ENCODE measurements around the gene FXN. TPM values are rescaled to one million over a fixed set of nuclear protein-coding genes. Genes with fewer than 3 reads are reported as not detected.

FXN gene
- total and polyA plus RNA-seq, 3 experiments from 2014 or later: 30.0 to 56.1 (median 31.1) TPM

DNA sequence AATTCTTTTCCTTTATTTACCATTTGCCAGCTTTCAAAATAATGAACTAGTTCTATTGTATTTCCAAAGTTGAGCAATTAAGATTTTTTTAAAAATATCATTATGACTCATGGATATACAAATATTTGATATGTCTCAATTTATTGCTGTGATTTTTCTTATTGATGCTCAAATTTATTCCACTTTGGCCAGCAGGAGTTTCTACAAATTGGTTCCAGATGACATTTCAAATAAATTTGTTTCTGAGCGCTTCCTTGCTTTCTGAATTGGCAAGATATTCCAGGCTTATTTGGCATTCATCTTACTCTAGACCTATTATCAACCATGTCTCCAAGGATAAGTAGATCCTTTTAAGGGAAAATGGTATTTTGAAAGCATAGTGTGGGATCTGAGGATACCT is 80.1 kb downstream of the FXN start:
- no peak overlapping the region for H3K27ac ChIP-seq (ENCODE audit: low read depth, low read length)
- H3K9me3 Mint-ChIP-seq: no peaks in the 10 kb centered on the region
- H3K9me3 ChIP-seq (ENCODE audit: low read length): no peaks in the 10 kb centered on the region
- DNase-seq: no peak
- H3K4me3 ChIP-seq (ENCODE audit: low read length): no peak overlapping the region
- no peak overlapping the region for H3K27ac Mint-ChIP-seq
- ChIA-PET POLR2A (no interaction called here), CTCF (no interaction called here)
- H3K27me3 ChIP-seq (ENCODE audit: insufficient read depth, low read length, poor library complexity, severe bottlenecking): no peaks in the 10 kb centered on the region
- peaks cover 0 to under 1% (median 0%) of the 10 kb centered on the region in 3 donors for H3K4me1 Mint-ChIP-seq
- no peaks in the 10 kb centered on the region for H3K36me3 ChIP-seq (ENCODE audit: insufficient read depth, low read length)
- H3K4me3 Mint-ChIP-seq: no peak overlapping the region
- no peaks in the 10 kb centered on the region for H3K27me3 Mint-ChIP-seq
- H3K4me1 ChIP-seq (ENCODE audit: insufficient read depth, low read length): peaks cover 3% of the 10 kb centered on the region
- no peaks in the 10 kb centered on the region for H3K36me3 Mint-ChIP-seq

DNA sequence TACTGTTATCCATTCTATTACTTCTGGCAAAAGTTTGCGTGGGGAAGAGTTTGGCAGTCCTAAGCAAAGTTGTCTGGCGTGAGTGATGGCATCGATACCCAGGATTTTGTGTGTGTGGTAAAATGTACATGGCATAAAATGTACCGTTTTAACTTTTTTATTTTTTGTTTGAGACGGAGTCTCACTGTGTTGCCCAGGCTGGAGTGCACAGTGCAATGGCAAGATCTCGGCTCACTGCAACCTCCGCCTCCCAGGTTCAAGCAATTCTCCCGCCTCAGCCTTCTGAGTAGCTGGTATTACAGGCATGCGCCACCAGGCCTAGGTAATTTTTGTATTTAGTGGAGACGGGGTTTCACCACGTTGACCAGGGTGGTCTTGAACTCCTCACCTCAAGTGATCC is 83.1 kb downstream of the FXN start:
- peaks cover 12% of the 10 kb centered on the region for H3K4me1 ChIP-seq (ENCODE audit: insufficient read depth, low read length)
- Mint-ChIP-seq H3K27ac (no peak overlapping the region), H3K9me3 (no peaks in the 10 kb centered on the region), H3K4me1 (peaks cover 4 to 20% (median 9%) of the 10 kb centered on the region in 3 donors), H3K4me3 (peak overlapping the region in 3 of 7 donors; percentile 1 to 70 (median 9)), H3K27me3 (peaks cover 0 to 6% of the 10 kb centered on the region in 2 donors), H3K36me3 (no peaks in the 10 kb centered on the region)
- ChIA-PET POLR2A (no interaction called here), CTCF (no interaction called here)
- H3K27ac ChIP-seq (ENCODE audit: low read depth, low read length): no peak overlapping the region
- no peaks in the 10 kb centered on the region for H3K36me3 ChIP-seq (ENCODE audit: insufficient read depth, low read length)
- DNase-seq: no peak
- no peaks in the 10 kb centered on the region for H3K27me3 ChIP-seq (ENCODE audit: insufficient read depth, low read length, poor library complexity, severe bottlenecking)
- no peaks in the 10 kb centered on the region for H3K9me3 ChIP-seq (ENCODE audit: low read length)
- no peak overlapping the region for H3K4me3 ChIP-seq (ENCODE audit: low read length)

DNA sequence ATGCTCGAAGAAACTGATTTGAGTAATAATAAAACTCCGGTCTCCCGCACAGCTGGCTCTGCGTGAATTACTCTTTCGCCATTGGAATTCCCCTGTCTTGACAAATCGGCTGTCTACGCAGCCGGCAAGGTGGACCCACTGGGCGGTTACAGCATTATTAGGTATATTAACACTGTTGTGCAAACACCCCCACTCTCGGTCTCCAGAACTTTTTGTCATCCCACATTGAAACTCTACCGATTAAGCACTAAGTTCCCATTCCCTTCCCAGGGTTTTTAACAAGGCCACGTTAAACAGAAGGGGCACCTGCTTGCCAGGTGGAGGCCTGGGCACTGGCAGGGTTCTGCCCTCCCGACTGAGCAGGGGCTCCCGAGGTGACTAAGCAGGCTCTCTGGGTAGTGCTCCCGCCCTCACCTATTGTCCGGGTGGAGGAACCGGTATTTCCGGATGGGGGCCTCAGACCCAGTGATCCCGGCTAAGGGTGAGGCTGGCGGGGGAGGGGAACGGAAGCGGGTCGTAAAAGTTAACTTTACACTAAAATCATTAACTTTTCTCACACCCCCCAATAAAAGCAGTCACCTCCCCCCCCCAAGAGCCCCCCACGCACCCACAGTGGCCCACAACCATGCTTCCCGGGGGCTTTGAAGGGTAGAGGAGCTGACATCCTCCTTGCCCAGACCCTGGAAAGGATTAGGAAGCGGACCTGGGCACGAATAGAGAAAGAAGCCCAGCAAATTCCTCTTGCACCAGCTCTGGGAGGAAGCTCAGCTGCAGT is 85.0 kb downstream of the FXN start:
- peak overlapping the region; percentile 62 to 84 (median 66) for H3K4me3 Mint-ChIP-seq
- ChIA-PET CTCF (interaction anchor here (1.2 kb wide), 1 partner anchor 73 kb away, joined by 5 read pairs; no protein-coding TSS in a partner anchor), POLR2A (no interaction called here)
- peak overlapping the region in 1 of 8 donors; percentile 78 for H3K27ac Mint-ChIP-seq
- no peaks in the 10 kb centered on the region for H3K36me3 Mint-ChIP-seq
- no peak for DNase-seq
- peaks cover 0 to 6% of the 10 kb centered on the region in 2 donors for H3K27me3 Mint-ChIP-seq
- H3K36me3 ChIP-seq (ENCODE audit: insufficient read depth, low read length): no peaks in the 10 kb centered on the region
- peaks cover 12% of the 10 kb centered on the region for H3K4me1 ChIP-seq (ENCODE audit: insufficient read depth, low read length)
- peaks cover 4 to 20% (median 9%) of the 10 kb centered on the region in 3 donors for H3K4me1 Mint-ChIP-seq
- H3K4me3 ChIP-seq (ENCODE audit: low read length): peak overlapping the region; percentile 12
- H3K9me3 ChIP-seq (ENCODE audit: low read length): no peaks in the 10 kb centered on the region
- no peaks in the 10 kb centered on the region for H3K27me3 ChIP-seq (ENCODE audit: insufficient read depth, low read length, poor library complexity, severe bottlenecking)
- H3K9me3 Mint-ChIP-seq: no peaks in the 10 kb centered on the region
- no peak overlapping the region for H3K27ac ChIP-seq (ENCODE audit: low read depth, low read length)

DNA sequence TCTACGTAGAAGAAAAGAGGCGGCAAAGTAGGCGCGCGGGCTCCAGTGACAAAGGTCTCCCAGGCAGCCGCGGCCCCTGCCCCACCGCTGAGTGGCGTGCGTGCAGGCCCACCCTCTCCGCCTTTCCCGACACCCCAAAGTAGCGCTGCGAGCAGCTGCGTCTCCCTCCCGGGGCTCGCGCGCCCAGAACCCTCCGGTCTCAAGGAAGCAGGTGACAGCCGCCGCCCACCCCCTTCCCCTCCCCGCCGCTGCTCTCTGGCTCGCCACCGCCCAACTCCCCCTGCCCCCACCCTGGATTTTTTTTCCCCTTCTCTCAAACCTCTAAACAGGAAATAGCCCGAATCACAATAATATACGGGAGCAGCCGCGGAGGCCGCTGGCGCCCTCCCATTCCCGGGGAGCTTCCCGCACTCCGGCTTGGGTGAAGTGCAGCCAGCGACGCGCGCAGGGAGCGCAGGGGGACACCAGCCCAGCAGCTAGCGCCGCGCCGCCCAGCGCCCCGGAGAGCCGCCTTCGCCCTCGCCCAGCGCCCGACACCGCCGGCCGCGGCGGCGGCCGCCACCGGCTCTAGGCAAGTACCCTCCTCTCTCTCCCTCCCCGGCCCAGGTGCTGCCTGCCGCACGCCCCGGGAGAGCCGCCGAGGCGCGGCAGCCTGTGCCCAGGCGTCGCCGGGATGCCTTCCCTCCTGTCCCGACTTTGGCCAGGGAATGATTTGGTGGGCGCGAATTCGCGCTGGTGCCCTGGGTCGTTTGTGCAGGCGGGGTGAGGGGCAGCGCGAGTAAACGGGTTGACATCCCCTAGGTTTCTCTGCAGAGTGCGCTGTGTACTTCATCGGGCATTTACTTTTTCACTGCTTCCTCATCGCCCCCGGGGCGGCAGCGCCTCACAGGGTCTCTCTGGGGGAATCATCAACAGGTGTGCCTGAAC is 85.9 kb downstream of the FXN start:
- Histone ChIP-seq H3K9me3 (ENCODE audit: low read length) (no peaks in the 10 kb centered on the region), H3K36me3 (ENCODE audit: insufficient read depth, low read length) (no peaks in the 10 kb centered on the region), H3K4me3 (ENCODE audit: low read length) (peak overlapping the region; percentile 66), H3K27ac (ENCODE audit: low read depth, low read length) (no peak overlapping the region), H3K4me1 (ENCODE audit: insufficient read depth, low read length) (peaks cover 12% of the 10 kb centered on the region), H3K27me3 (ENCODE audit: insufficient read depth, low read length, poor library complexity, severe bottlenecking) (no peaks in the 10 kb centered on the region)
- ChIA-PET CTCF (interaction anchor here (1.0 to 1.2 kb wide), 3 partner anchors 10 to 72 kb away, joined by 3 to 5 read pairs (median 5); no protein-coding TSS in a partner anchor), POLR2A (no interaction called here)
- no peaks in the 10 kb centered on the region for H3K36me3 Mint-ChIP-seq
- DNase-seq: peak in 2 of 5 donors; percentile 5 to 19
- H3K9me3 Mint-ChIP-seq: no peaks in the 10 kb centered on the region
- peak overlapping the region in 2 of 8 donors; percentile 65 to 81 for H3K27ac Mint-ChIP-seq
- H3K4me3 Mint-ChIP-seq: peak overlapping the region; percentile 85 to 95 (median 91)
- peaks cover 0 to 6% of the 10 kb centered on the region in 2 donors for H3K27me3 Mint-ChIP-seq
- peaks cover 4 to 20% (median 9%) of the 10 kb centered on the region in 3 donors for H3K4me1 Mint-ChIP-seq

DNA sequence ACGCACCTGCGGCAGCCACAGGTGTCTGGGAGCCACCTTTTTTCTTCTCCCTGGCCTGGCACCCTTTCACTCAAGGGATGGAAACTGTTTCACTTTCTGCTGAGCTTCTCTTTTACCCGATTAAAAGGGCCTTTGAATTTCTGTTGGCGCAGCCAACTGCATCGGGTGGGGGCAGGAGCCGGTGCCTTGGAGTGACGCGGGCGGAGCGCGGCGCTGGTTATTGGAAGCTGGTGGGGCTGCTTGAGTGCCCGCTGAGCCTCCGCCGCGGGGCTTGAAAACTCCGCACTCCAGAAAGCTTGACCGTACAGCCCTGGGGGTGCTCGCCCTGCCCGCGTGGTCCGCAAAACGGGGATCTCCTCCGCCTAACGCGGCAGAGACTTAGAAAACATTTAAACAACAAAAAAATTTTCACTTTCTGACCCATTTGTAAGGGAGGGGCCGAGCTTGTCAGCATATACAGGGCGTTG is 86.6 kb downstream of the FXN start:
- ChIA-PET POLR2A (no interaction called here), CTCF (interaction anchor here (1.0 to 1.1 kb wide), 2 partner anchors 9 to 38 kb away, joined by 3 to 5 read pairs; no protein-coding TSS in a partner anchor)
- Mint-ChIP-seq H3K27me3 (peaks cover 0 to 6% of the 10 kb centered on the region in 2 donors), H3K36me3 (no peaks in the 10 kb centered on the region), H3K27ac (peak overlapping the region in 1 of 8 donors; percentile 81), H3K4me3 (peak overlapping the region; percentile 85 to 95 (median 91)), H3K4me1 (peaks cover 4 to 20% (median 9%) of the 10 kb centered on the region in 3 donors), H3K9me3 (no peaks in the 10 kb centered on the region)
- H3K9me3 ChIP-seq (ENCODE audit: low read length): no peaks in the 10 kb centered on the region
- peak in 3 of 5 donors; percentile 12 to 37 (median 23) for DNase-seq
- peaks cover 12% of the 10 kb centered on the region for H3K4me1 ChIP-seq (ENCODE audit: insufficient read depth, low read length)
- no peaks in the 10 kb centered on the region for H3K36me3 ChIP-seq (ENCODE audit: insufficient read depth, low read length)
- H3K27me3 ChIP-seq (ENCODE audit: insufficient read depth, low read length, poor library complexity, severe bottlenecking): no peaks in the 10 kb centered on the region
- no peak overlapping the region for H3K27ac ChIP-seq (ENCODE audit: low read depth, low read length)
- peak overlapping the region; percentile 66 for H3K4me3 ChIP-seq (ENCODE audit: low read length)

DNA sequence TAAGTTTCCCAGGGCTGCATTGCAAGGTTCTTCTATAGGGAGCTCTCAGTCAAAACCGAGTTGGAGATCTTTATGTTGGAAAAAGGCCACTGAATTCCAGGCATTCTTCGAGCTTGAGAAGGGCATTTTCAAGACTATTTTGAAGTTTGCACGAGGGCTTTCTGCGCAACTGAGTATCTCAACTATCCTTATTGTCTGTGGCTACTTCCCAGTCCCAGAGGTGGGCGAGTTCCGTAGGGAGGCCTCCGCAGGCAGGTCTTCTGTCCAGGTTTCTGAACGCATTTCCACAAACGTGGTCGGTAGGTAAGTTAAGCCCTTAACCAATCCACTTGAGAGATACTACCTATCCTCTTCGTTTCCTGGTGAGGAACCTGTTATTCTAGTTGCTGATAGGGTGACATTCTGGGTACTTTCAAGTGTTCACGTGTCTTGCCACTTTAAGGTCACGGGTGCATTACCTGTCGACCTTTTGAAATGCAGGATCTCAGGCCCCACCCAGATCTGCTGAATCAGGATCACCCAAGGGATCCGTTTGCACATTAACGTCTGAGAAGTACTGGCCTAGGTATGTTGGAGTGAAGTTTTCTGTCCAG is 87.1 kb downstream of the FXN start:
- no peaks in the 10 kb centered on the region for H3K9me3 Mint-ChIP-seq
- peak overlapping the region; percentile 85 to 95 (median 91) for H3K4me3 Mint-ChIP-seq
- no peaks in the 10 kb centered on the region for H3K9me3 ChIP-seq (ENCODE audit: low read length)
- no peak overlapping the region for H3K27ac Mint-ChIP-seq
- H3K4me1 ChIP-seq (ENCODE audit: insufficient read depth, low read length): peaks cover 12% of the 10 kb centered on the region
- peaks cover 4 to 20% (median 9%) of the 10 kb centered on the region in 3 donors for H3K4me1 Mint-ChIP-seq
- ChIA-PET POLR2A (no interaction called here), CTCF (interaction anchor here (1.1 kb wide), 1 partner anchor 9 kb away, joined by 5 read pairs; no protein-coding TSS in a partner anchor)
- no peak for DNase-seq
- H3K36me3 Mint-ChIP-seq: no peaks in the 10 kb centered on the region
- no peaks in the 10 kb centered on the region for H3K27me3 ChIP-seq (ENCODE audit: insufficient read depth, low read length, poor library complexity, severe bottlenecking)
- H3K36me3 ChIP-seq (ENCODE audit: insufficient read depth, low read length): no peaks in the 10 kb centered on the region
- no peak overlapping the region for H3K27ac ChIP-seq (ENCODE audit: low read depth, low read length)
- peaks cover 0 to 6% of the 10 kb centered on the region in 2 donors for H3K27me3 Mint-ChIP-seq
- H3K4me3 ChIP-seq (ENCODE audit: low read length): peak overlapping the region; percentile 66

DNA sequence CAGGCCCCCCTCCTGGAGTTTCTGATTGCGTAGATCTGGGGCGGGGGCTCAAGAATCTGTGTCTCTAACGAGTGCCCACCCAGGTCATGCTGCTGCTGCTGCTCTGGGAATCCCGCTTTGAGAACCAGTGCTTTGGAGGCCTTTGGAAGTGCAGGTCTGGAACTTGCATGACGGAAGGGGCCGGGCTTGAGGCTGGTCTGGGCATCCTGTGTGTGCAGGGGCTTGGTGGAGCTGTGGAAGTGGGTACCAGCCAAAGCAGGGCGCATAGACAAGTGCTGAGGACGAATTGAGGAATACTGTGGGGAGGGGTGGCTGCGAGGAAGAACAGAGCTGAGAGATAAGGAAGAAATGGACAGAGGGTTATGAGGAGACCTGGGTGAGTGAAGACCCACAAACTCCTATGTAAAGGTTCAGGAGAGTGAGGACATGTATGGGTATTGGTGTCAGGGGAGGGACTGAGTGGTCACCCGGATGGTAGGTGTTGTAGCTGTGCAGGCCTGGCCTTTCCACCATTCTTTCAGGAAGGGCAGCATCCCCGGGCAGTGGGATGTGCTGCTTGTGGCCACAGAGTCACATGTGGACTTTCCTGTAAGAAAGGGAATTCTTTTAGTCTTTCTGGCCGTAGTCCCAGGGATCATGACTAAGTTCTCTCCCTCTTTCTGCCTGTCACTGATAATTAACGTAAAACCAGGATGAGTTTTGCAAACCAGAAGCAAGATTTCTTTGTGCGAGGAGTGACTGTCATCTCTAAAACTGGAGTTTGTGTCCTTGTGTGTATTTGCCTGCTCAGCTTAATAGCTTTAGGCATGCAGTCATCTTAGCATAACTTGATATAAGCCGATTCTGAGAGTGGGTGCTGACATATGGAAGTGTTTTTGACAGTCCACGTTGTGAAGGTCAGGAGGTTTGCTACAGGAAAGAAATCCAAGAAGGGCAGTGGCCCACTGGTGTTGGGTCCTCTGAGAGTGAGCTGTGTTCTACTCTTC is 95.2 kb downstream of the FXN start:
- Mint-ChIP-seq H3K4me3 (peak overlapping the region in 1 of 7 donors; percentile 40), H3K4me1 (no peaks in the 10 kb centered on the region), H3K36me3 (peaks cover 0 to 3% (median 0%) of the 10 kb centered on the region in 3 donors), H3K27me3 (peaks cover 0 to 5% of the 10 kb centered on the region in 2 donors), H3K9me3 (no peaks in the 10 kb centered on the region), H3K27ac (peak overlapping the region in 1 of 8 donors; percentile 67)
- ChIA-PET CTCF (interaction anchor here (1.7 kb wide), 1 partner anchor 9 kb away, joined by 5 read pairs; no protein-coding TSS in a partner anchor), POLR2A (no interaction called here)
- H3K27me3 ChIP-seq (ENCODE audit: insufficient read depth, low read length, poor library complexity, severe bottlenecking): no peaks in the 10 kb centered on the region
- no peak overlapping the region for H3K27ac ChIP-seq (ENCODE audit: low read depth, low read length)
- no peaks in the 10 kb centered on the region for H3K36me3 ChIP-seq (ENCODE audit: insufficient read depth, low read length)
- H3K9me3 ChIP-seq (ENCODE audit: low read length): no peaks in the 10 kb centered on the region
- H3K4me3 ChIP-seq (ENCODE audit: low read length): no peak overlapping the region
- no peak for DNase-seq
- H3K4me1 ChIP-seq (ENCODE audit: insufficient read depth, low read length): no peaks in the 10 kb centered on the region

All from CD8-positive, alpha-beta memory T cell (primary cell).